GM19351 (cell line): Measurements from ENCODE around the gene KLF7.

Experiments
- ATAC-seq: cut with Tn5 transposase; IDR thresholded peaks from one replicate; pipeline ENCODE4 v1.9.1; 2021; ENCODE audit warnings: mild to moderate bottlenecking, moderate library complexity; ENCODE audit not compliant: unreplicated experiment

KLF7 gene

DNA sequence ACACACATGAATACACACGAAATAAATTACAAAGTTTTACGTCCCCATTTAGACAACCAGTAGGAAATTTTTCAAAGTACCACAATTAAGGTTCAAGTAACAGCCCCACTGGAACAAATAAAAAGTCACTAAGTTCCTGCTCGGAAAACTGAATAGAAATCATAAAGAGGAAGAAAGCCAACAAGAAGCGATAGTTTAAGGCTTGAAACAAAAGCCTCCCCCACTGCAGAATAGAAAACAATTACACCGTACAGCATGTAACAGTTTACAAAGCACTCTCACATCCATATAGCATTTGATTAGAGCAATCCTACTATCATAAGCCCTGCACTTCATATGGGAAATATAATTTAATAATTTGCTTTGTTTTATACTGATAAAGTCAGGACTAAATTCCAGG lies 15.5 kb downstream of the KLF7 start:
- ATAC-seq, result no peak

DNA sequence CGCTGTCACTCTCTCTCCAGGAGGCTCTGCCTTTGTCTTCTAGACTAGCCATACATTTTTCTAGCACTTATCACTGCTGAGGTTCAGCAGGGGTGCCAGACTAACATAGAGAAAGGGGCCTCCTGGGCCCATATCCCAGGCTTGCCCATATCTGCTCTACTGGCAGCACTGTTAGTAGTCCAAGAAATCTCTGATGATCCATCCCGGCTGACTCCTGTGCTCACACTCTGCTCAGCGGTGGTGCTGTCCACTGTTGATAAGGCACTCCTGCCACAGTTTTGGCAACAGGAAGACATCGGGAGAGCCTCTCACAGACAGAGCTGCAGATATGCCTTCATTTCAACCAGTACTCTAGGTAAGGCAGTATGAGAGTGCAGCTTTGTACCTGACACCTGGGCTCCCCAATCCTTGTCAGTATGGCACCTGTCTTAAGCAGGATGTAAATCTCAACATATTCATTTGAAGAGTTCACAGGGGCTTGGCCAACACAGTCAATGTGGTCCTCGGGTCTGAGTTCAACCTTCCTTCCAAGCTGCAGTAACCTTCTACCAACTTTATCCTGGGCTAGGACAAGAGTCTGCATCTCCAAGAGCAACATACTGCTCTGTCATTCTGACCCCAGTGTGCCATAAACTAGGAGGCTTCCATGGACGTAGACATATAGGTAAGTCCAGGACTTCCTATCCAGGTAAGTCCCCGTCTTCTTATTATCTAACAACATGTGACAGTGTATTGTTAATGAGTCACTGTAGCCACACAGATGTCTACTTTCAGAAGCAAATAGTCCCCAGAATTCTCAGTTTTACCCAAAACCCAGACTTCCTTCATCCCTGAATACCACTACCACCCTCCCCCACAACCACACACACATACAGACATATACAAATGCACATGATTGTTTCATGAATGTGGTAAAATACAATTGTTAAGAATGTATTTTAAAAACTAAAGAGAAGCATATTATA lies 16.2 kb downstream of the KLF7 start:
- ATAC-seq, result peak; percentile 77

DNA sequence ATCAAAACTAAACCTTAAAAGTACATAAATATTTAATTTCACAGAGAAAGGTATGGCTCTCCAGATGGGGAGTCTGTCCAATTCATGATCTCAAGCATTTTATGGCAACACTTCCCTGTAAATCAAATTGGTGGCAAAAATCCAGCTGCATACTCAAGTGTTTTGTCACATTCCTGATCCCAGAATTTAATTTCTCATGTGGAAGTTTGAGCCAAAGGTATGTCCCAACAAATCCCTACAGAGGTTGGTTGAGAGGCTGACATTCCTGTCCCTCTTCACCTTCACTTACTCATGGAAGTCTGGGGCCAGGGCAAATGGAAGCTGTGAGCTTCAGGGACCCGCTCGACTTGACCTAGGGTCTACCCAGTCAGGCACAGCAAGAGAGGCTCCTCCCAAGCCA lies 17.7 kb downstream of the KLF7 start:
- no peak for ATAC-seq

DNA sequence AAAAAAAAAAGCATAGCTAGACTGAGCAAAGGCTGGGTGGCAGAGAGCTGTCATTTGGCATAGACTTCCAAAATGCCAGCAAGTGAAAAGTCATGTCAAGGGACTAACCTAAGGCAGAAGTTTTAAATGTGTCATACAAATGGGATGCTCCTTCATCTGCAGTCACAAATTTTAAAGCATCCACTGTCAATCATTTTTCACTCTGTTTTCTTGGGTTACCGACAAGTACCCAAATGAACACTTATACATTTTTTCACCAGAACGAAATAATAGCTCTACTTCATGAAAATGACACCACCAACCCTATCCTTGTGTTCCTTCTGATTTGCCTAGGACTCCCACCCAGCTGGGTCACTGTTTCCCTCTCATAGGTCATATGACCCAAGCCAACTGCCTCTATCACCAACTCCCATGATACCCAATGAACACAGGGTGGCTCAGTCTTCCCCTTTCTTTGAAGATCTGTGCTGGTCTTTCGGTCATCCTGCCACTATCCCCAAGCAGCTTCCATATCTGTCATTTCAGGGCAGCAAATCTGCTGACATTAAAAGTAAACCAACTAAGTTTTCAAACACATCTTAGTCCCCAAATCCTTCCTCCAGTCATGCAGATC lies 21.5 kb downstream of the KLF7 start:
- ATAC-seq, result no peak

DNA sequence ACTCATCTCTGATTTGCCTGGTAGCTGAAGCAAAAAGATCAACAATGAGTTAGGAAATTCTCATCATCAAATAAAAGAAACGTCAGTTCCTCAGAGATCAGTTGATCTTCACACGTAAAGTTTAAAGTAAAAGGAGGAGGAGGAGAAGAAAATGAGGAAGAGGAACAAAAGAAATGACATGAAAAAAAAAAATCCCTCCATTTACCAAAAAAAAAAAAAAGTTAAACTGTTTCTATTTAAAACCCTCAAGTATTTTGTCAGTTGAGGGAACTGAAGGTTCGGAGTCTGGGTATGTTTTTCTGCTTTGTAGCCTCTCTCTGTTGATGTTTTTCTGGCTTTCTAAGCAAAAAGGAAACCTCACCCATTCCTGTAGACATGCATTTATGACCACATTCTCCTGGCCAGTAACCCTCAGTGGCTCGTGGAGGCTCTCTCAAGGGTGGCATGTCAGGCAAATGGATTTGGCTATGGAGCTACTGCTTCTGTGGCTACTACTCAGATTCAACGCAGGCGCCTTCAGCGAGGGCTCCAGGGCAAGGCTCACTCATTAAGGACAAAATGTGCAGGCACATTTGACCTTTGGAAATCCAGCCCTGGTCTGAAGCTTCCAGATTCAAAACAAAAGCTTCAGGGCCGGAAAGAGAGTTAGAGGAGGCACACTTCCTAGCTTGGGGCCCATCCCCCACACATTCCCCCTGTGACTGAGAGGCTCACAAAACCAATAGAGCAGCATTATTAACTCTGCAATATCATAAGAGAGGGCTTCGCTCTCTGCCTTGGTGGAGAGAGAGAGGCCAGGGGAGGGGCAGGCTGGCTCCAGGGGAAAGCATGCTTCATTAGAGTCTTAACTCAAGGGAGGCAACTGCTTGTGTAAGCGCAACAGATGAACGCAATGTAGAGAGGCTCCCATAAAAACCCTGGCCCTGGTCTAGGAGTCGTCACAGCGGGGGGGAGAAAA lies 22.3 kb downstream of the KLF7 start:
- ATAC-seq, result peak; percentile 59

DNA sequence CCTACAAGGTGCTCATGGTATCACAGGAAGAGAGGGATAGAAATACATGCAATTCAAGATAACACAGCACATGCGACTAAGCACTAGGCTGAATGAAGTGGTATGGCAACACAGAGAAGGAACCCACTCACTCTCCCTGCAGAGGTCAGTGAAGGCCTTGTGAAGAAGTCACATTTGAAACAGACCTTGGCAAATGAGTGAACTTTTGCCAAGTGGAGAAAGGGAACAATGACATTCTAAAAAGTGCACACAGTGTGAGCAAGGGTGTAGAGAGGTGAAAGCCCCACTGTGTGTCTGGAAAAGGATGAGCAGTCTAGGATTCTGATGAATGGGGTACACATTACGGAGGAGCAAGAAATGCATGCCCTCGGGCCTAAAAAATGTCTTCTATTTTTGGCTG lies 23.3 kb downstream of the KLF7 start:
- peak; percentile 46 for ATAC-seq

DNA sequence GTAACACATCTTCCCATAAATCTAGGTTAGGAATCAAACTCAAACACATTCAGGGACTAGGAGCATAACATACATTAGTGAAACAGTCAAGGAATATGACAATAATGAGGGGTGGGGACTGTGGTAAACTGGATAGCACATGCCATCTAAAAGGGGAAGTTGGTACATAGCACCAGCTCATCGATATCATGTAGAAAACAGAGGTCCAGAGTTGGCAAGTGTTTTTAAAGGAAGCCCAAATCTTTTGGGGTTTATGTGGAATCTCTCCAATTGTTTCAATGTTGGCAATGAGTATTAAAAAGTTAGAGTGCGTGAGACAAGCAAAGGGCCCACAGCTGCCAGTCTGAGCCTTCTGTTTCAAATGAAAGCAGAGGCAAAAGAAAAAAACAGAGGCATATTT lies 24.4 kb downstream of the KLF7 start:
- ATAC-seq, result no peak

DNA sequence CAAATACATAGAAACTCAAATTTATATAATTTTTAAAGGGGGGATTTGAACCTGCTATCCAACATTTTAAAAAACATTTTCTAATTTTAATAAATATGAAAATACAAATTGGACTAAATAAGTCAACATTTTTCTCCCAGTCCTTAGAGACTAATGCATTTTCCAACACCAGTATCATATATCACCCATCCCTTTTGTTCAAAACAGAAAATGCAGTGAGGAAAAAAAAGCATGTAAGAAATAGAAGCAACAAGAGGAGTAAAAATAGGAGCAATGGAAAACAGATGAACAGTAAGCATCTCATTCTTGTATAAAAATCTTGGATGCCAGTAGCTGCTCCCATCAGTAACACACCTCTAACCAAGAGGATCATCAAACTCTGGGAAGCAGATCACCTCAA lies 25.5 kb downstream of the KLF7 start:
- no peak for ATAC-seq

DNA sequence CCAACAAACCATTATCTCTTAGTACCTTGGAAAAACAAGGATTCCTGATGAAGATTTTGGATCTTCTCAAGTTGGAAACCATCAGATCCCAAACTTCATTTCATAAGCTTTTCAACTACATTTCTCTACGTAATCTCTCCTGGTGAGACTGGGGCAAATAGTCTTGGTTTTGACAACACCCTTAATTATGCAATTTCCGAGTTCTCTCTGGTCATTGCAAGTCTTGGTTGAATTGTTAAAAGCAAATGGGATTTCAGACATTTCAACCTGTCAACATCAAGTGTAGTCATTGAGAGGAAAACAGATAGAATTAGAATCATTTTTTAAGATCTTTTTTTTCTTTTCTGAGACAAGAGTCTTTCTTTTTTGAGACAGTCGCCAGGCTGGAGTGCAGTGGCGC lies 26.2 kb downstream of the KLF7 start:
- ATAC-seq, result no peak

DNA sequence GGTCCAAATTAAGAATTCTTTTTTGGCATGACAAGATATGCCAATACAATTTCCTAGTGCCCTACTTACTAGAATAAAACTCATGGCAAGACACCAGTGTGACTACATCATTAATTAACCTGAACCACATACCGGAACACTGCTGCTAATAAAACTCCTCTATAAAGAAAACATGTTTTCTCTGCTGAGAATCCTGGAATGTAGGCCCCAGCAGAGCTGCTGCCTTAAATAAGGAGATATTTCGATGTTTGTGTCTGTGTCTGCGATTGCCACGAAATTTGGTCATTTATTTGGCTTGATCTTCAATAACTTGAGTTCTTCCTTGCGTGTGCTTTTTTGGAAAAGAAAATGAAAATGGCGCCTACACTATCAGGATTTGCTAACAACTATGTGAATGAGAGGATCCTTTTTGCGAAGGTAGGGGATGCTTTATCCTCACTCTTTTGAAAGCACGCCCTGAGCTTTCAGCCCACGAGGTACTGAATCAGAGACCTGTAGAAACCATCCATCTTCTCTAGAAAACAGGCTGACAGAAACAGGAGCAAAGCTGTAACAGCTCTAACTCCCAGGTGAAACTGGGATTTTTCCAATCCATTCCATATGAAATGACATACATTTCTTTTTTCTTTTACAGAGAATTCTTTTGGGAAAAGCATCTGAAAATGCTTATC lies 27.0 kb downstream of the KLF7 start:
- ATAC-seq, result no peak

DNA sequence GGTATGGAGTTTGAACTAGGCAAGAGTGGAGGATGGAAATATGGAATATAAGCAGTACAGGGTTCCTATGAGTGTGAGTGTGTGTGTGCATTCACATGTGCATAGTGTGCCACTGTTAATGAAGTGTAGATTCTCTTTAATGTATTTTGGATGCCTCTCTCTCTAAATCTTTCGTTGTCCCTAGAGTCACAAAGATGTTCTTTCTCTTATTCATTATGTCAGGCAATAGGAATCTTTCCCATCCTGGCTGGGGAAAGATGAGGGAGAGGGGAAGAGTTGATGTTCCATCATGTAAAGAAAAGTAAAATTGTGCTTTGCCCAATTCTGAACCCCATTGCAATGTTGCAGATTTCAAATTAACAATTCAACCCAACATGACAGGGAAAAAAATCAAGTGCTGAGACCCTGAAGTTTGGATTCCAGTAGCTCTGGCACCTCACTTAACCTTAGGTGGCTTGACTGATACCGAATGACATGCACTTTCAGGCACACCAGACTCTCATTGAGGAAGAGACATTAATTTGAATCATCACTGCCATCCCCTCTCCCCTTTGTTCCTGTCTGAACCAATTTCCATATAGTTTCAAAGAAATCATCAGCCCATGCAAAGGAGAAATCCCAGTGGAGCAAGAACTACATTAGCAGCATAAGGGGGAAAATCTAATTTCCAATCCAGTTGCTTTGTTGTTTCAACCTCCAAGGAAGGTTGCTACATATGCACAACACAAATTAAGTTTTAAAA lies 28.0 kb downstream of the KLF7 start:
- ATAC-seq, result no peak

DNA sequence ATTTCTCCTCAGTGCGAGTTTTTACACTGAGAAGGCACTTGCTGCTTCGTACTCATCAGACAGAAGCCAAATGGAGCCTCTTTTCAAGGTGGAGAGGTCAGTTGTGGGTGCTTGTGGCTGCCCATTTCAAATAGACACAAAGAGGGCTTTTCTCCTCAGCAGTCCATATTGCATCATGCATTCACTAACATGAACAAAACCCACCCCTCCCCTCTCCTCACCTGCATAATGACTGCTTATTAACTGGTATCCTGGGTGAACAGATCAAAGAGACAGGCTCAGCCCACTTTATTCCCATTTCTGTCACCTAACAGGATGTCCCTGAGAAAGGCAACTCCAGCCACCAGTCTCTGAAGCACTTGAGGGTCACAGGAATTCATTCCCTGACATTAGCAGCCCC lies 28.9 kb downstream of the KLF7 start:
- no peak for ATAC-seq

DNA sequence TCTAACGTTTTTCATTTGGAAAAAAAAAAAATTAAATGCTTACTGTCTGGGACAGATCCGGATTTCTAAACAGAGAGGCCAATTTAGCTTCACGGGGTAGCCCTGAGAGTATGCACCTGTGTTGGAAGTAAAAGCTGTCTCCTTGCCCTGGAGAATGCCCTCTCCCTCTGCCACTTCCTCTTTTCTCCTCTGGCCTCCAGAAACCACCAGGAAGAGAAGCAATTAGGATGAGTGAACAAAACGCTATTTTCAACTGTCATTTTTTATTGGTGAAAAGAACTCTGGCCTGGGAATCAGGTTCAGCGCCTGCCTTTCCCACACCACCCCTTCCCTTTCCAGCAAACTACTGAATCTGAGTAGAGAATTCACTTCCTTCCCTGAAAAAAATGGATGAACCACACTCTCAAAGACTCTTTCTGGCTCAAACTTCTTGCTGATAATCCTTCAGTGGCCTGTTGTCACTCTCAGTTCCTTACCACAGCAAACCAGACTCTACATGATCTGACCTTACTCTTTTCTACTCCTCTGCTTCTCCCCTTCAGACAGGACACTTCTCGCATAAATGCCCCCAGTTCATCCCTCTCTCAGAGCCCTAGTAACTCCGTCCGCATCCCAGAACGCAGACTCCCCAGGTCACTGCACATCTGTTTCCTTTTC lies 29.8 kb downstream of the KLF7 start:
- no peak for ATAC-seq

DNA sequence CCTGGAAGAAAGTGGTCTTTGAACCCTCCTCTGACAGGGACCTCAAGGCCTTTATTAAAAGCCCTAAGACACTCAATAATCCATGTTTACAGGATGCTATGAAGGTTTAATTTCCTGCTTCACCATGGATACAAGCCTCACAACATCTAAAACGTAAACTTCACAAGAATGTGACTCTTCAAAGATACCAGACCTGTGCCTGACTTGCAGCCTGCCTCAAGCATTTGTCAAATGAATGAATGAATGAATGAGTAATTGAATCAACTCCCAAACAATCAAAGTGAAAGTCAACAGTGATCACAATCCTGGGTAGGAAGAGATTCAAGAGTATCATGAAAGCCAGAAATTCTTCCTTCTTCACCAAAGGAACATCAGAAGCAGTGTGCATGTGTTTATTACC lies 30.4 kb downstream of the KLF7 start:
- no peak for ATAC-seq

DNA sequence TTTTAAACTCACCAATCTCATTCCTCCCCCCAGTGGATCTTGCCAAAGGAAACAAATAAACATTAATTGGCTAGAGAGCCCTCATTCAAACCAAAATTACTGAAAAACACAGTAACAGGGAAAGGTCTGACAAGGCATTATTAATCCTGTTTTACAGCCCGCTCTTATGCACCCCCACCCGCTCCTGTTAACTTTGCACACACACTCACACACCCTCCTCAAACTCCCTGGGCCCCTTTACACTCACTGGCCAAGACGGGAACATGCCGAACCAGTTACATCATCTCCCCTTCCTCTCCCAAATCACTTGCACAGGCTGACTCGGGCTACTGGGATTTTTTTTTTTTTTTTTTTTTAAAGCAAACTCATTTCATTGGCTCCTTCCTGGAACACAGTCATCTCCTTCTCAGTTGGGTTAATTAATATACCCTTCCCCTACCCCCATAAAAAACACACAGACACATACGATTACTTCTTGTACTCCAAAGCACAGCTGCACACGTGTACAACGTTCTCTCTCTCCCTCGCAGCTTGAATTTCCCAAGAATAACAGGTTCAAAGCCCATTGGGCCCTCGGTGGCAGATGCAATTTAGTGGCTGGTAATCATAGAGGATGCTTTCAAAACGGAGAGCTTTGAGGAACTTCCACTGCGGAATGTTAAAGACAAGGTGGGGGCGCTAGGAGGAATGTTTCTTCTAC lies 31.8 kb downstream of the KLF7 start:
- ATAC-seq, result no peak

DNA sequence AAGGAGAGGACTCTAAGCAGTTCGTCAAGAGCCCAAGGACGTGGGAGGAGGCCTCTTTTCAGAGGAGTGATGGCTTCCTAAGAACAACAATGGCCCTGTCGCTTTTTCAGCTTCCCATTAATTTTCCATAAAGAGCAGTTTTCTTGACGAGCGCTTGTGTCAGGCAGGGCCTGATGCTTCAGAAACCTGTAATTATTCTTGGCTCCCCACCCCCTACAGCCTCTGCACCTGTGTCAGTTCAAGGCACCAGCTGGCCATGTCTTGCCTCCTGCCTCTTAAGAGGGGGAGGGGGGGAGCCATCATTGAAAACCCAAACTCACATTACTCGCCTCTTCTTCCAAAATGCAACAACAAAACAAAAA lies 32.3 kb downstream of the KLF7 start:
- no peak for ATAC-seq

DNA sequence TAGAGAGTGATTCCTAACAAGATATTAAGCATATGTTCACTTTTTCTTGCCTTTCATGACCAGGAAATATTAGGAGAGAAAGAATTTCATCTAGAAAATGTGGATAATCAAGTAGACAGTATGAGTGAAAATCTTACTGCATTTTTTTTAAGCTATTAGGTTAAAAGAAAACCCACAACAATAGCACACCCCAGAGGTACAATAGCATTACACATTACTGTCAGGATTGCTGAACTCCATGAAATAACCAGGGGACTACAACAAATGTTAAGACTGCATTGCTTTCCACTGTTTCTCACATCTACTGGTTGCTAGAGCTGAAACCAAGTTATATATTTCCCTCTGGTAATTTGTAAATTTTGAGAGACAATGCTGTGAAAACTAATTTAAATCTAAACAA lies 33.7 kb downstream of the KLF7 start:
- ATAC-seq, result no peak

DNA sequence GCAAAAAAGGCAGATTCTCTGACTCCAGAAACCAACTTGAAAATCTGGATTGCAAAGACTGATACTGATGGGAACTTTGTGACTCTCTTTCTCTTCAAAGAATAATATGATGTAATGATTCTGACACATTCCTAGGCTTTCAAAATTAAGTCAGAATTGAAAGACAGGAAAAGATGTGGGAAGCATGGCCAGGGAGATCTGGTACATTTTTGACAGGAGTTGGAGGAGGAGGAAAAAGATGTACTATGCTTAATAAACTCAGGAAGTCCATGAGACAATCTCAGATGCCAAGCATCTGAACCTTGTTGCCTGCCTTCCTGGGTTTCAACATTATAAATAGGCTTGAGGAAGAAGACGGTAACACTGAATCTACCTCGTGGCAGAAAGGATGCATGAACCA lies 34.2 kb downstream of the KLF7 start:
- no peak for ATAC-seq

DNA sequence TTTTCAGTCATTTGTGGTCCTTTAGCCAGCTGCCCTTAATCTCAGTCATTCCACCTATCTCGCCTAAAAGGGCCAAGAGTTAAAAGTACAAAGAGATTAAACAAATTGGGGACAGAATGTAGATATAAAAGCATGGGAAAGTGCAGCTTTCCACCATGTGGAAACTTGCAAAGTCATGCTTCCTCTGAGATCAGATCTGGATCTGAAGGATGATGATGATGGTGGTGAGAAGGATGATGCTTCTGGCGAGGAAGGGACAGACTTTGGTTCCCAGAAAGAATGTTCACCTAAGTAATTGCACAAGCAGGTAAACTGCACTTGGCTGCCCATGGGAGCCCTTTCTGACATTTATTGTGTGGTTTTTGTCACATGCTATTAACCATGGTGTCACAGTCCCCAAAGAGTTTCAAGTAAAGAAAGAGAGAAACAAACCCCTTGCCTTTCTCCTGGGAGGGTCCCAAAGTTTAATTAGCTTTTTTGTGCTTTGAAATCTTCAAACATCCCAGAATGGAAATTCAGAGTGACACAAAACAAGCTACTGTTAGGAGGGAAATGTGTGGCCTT lies 34.7 kb downstream of the KLF7 start:
- ATAC-seq, result no peak
